HepG2 (cell line): Measurements from ENCODE around the gene EDN2. TPM values are rescaled to one million over a fixed set of nuclear protein-coding genes. Genes with fewer than 3 reads are reported as not detected.

Experiments used
- ATAC-seq: fragments of 200-7000 bp; cut with Tn5 transposase; 3 replicates; pipeline ENCODE4 v1.9.1; 2020; ENCODE audit warnings: mild to moderate bottlenecking, moderate library complexity
- BruUV-seq: library from RNA; stranded (reverse); fragments of 400-500 nt; replicated peaks from 2 replicates; lab custom pipeline; 2021; lab: Mats Ljungman, UMichigan
- CTCF ChIA-PET: fragments of 300-600 bp; formaldehyde crosslinking; extraction: SDS; loops from one replicate; lab custom pipeline; 2021; ENCODE audit warnings: low total read pairs, inconsistent platforms, low intra/inter-chr PET ratio; lab: Yijun Ruan, JAX
- POLR2A ChIA-PET: fragments of 350-600 bp; sonication (Branson Sonifier 250); formaldehyde crosslinking; loops from one replicate; lab custom pipeline; 2020; ENCODE audit warnings: antibody characterized with exemption, inconsistent platforms; lab: Yijun Ruan, JAX
- DNase-seq: peaks from one replicate; pipeline ENCODE4 v3.0.0-alpha.2; 2015; ENCODE audit warnings: low spot score
- FAIRE-seq: peaks from 3 replicates; lab custom pipeline; 2011; peaks lifted over from hg19 to GRCh38; lab: Jason Lieb, UNC
- H2AFZ ChIP-seq: one replicate; pipeline ENCODE4 v1.6.1; 2011; ENCODE audit warnings: low read length, inconsistent platforms
- H3K27ac ChIP-seq: fragments of 300-600 bp; 3 replicates; pipeline ENCODE4 v1.8.0; 2011; ENCODE audit warnings: mixed run types, mild to moderate bottlenecking, mixed read lengths, low read length, inconsistent platforms; ENCODE audit not compliant: insufficient read depth; ENCODE audit errors: extremely low read length
- H3K27me3 ChIP-seq, 2 experiments: fragments of 200-600 bp in 1 of 2; 2 replicates in 1 of 2; 3 replicates in 1 of 2; pipeline versions ENCODE4 v1.6.0 to v1.8.0; 2011; ENCODE audit warnings: low read length in 2 of 2, mild to moderate bottlenecking in 2 of 2, moderate library complexity in 2 of 2, inconsistent platforms in 1 of 2; ENCODE audit not compliant: insufficient read depth in 2 of 2, control insufficient read depth in 1 of 2
- H3K36me3 ChIP-seq, 2 experiments: fragments of 200-600 bp in 1 of 2; replicated peaks in 1 of 2; 2 replicates in 1 of 2; 3 replicates in 1 of 2; pipeline versions ENCODE4 v1.5.1 to v1.8.0; 2011; ENCODE audit warnings: low read length in 2 of 2, inconsistent platforms in 1 of 2; ENCODE audit not compliant: insufficient read depth in 2 of 2, control insufficient read depth in 1 of 2
- H3K4me1 ChIP-seq: 2 replicates; pipeline ENCODE4 v1.5.1; 2012; ENCODE audit warnings: low read length, inconsistent platforms; ENCODE audit not compliant: insufficient read depth
- H3K4me2 ChIP-seq: 2 replicates; pipeline ENCODE4 v1.6.0; 2011; ENCODE audit warnings: low read depth, low read length, inconsistent platforms
- H3K4me3 ChIP-seq, 3 experiments: fragments of 200-600 bp in 1 of 3; sonication (generic), shearing (Covaris generic) in 1 of 3; replicated peaks in 1 of 3; 2 replicates each; pipeline ENCODE4 v1.5.1; 2011 to 2016; ENCODE audit warnings: low read length in 3 of 3, inconsistent platforms in 2 of 3, low read depth in 2 of 3, mild to moderate bottlenecking in 2 of 3, control low read depth in 1 of 3, mixed read lengths in 1 of 3; ENCODE audit not compliant: insufficient read depth in 1 of 3
- H3K79me2 ChIP-seq: one replicate; pipeline ENCODE4 v1.6.1; 2011; ENCODE audit warnings: low read length, inconsistent platforms; ENCODE audit not compliant: insufficient read depth
- H3K9ac ChIP-seq: 2 replicates; pipeline ENCODE4 v1.6.0; 2011; ENCODE audit warnings: mild to moderate bottlenecking, low read depth, low read length, inconsistent platforms; ENCODE audit not compliant: insufficient read depth
- H3K9me3 ChIP-seq: 2 replicates; pipeline ENCODE4 v1.5.1; 2012; ENCODE audit warnings: mild to moderate bottlenecking, low read length
- H4K20me1 ChIP-seq: 2 replicates; pipeline ENCODE4 v1.6.0; 2011; ENCODE audit warnings: inconsistent platforms, mild to moderate bottlenecking, low read length, moderate library complexity; ENCODE audit not compliant: insufficient read depth
- GATAD1 ChIP-seq: IDR thresholded peaks from 2 replicates; pipeline ENCODE4 v1.6.1; 2016; ENCODE audit warnings: missing genetic modification reagents, missing compliant biosample characterization
- JUND ChIP-seq: sonication (generic); formaldehyde crosslinking; IDR thresholded peaks from 2 replicates; pipeline ENCODE4 v1.8.0; 2022; ENCODE audit warnings: mild to moderate bottlenecking, missing genetic modification reagents
- MED1 ChIP-seq: sonication (generic); formaldehyde crosslinking; IDR thresholded peaks from 2 replicates; pipeline ENCODE4 v1.4.0; 2020; ENCODE audit warnings: missing genetic modification reagents
- ZNF20 ChIP-seq: sonication (generic); formaldehyde crosslinking; IDR thresholded peaks from 2 replicates; pipeline ENCODE4 v1.4.0; 2020; ENCODE audit warnings: mild to moderate bottlenecking, moderate library complexity, missing genetic modification reagents
- WGBS: methylation state at CpG from one replicate; pipeline ENCODE4 v1.1.6; 2017; ENCODE audit warnings: low lambda C conversion rate; 5-methylcytosine and 5-hydroxymethylcytosine counted together
- in situ Hi-C: cut with HindIII; loops from 2 replicates; pipeline ENCODE4 v1.10.0; 2017; ENCODE audit warnings: low pct_unique_long_range_greater_than_20kb; ENCODE audit not compliant: extremely low pct_ligation_motif_present
- intact Hi-C: fragments of 100-400 bp; cut with micrococcal nuclease; formaldehyde crosslinking; loops from one replicate; pipeline ENCODE4 v1.10.0; 2022; ENCODE audit not compliant: unreplicated experiment
- polyA plus RNA-seq, 8 experiments: library from polyadenylated mRNA; depleted of rRNA in 3 of 8; stranded (reverse) in 7 of 8; unstranded in 1 of 8; fragments of >200 nt; fragmentation: Illumina TruSeq in 4 of 8; extraction: Trizol in 4 of 8; gene quantifications; 2 replicates each; pipeline versions ENCODE4 v1.2.1 to v1.2.3, GENCODE V29; 2011 to 2016; ENCODE audit warnings: low read depth in 4 of 8, missing spikeins in 1 of 8, mixed read lengths in 1 of 8; ENCODE audit not compliant: insufficient read depth in 1 of 8
- total RNA-seq, 5 experiments: library from RNA; depleted of rRNA; stranded (reverse); fragments of >200 nt; fragmentation: Illumina TruSeq; extraction: Trizol; gene quantifications; 2 replicates each; pipeline ENCODE4 v1.2.3, GENCODE V29; 2016; ENCODE audit warnings: low read depth in 1 of 5
- TF ChIP-seq, protein P1 (sequence below): sonication (generic); formaldehyde crosslinking; IDR thresholded peaks from 2 replicates; pipeline ENCODE4 v1.4.0; 2020; ENCODE audit warnings: low read depth, missing genetic modification reagents

Gene EDN2
- total and polyA plus RNA-seq, 2 of the 13 experiments (the other 11 are each of a cell fraction or from before 2014, with no cell fraction given), result not detected

DNA sequence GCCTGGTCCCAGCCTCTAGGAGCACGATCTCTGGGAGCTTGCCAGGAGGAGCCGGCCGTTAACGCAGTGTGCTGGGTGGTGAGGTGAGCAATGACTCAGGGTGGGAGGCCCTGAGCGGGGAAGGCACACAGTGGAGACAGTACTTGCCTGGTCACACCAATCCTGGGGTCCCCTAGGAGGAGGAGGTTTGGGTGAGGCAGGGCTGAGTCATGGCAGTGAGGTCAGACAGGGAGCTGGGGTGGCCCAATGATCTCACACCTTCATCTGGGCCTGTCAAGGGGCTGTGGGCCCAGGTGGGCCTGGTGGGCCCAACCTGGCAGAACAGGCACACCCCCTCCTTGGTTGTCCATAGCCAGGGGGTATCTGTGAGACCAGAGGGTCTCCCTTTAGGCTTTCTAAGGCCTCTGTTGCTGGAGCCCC is 8.6 kb upstream of the EDN2 start:
- FAIRE-seq (no peak), DNase-seq (no peak)

More for the DNA sequence above, 8.6 kb upstream of the EDN2 start:
- Histone ChIP-seq H3K4me1 (no peaks in the 10 kb centered on the region), H3K9me3 (no peaks in the 10 kb centered on the region), H3K4me2 (no peak overlapping the region), H3K79me2 (no peaks in the 10 kb centered on the region), H3K27ac (no peak overlapping the region)
- in situ Hi-C loops, result no loop called here
- intact Hi-C loops, result no loop called here
- TF ChIP-seq GATAD1 (CRISPR knock-in tag) (no peak), JUND (no peak), ZNF20 (CRISPR knock-in tag) (no peak), MED1 (CRISPR knock-in tag) (no peak)
- TF ChIP-seq, protein P1, sequence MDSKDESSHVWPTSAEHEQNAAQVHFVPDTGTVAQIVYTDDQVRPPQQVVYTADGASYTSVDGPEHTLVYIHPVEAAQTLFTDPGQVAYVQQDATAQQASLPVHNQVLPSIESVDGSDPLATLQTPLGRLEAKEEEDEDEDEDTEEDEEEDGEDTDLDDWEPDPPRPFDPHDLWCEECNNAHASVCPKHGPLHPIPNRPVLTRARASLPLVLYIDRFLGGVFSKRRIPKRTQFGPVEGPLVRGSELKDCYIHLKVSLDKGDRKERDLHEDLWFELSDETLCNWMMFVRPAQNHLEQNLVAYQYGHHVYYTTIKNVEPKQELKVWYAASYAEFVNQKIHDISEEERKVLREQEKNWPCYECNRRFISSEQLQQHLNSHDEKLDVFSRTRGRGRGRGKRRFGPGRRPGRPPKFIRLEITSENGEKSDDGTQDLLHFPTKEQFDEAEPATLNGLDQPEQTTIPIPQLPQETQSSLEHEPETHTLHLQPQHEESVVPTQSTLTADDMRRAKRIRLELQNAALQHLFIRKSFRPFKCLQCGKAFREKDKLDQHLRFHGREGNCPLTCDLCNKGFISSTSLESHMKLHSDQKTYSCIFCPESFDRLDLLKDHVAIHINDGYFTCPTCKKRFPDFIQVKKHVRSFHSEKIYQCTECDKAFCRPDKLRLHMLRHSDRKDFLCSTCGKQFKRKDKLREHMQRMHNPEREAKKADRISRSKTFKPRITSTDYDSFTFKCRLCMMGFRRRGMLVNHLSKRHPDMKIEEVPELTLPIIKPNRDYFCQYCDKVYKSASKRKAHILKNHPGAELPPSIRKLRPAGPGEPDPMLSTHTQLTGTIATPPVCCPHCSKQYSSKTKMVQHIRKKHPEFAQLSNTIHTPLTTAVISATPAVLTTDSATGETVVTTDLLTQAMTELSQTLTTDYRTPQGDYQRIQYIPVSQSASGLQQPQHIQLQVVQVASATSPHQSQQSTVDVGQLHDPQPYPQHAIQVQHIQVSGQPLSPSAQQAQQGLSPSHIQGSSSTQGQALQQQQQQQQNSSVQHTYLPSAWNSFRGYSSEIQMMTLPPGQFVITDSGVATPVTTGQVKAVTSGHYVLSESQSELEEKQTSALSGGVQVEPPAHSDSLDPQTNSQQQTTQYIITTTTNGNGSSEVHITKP (CRISPR knock-in tag), result no peak
- TF ChIP-seq, all 625 proteins: peak for 0
- Histone ChIP-seq H2AFZ (no peak overlapping the region), H3K9ac (no peak overlapping the region), H3K36me3 (no peaks in the 10 kb centered on the region), H3K4me3 (no peak overlapping the region), H4K20me1 (no peaks in the 10 kb centered on the region), H3K27me3 (peaks cover 0 to 7% of the 10 kb centered on the region in 2 experiments; a peak in 2 of 5 replicates)
- no peak for ATAC-seq
- POLR2A ChIA-PET, result no interaction called here
- 0% methylated on average over 5 of the region's 5 CpGs for WGBS
- CTCF ChIA-PET, result no interaction called here
- no TSS peak for BruUV-seq
